IPS-NIHi11 (cell line): ENCODE results near the gene BMP2K.
A peak's percentile ranks its signal among the peaks of the same experiment; 100 is the strongest.

ENCODE experiments used
- DNase-seq: peaks from one replicate; pipeline ENCODE4 v3.0.0; 2012; ENCODE audit warnings: mixed read lengths, low spot score

The BMP2K gene

DNA sequence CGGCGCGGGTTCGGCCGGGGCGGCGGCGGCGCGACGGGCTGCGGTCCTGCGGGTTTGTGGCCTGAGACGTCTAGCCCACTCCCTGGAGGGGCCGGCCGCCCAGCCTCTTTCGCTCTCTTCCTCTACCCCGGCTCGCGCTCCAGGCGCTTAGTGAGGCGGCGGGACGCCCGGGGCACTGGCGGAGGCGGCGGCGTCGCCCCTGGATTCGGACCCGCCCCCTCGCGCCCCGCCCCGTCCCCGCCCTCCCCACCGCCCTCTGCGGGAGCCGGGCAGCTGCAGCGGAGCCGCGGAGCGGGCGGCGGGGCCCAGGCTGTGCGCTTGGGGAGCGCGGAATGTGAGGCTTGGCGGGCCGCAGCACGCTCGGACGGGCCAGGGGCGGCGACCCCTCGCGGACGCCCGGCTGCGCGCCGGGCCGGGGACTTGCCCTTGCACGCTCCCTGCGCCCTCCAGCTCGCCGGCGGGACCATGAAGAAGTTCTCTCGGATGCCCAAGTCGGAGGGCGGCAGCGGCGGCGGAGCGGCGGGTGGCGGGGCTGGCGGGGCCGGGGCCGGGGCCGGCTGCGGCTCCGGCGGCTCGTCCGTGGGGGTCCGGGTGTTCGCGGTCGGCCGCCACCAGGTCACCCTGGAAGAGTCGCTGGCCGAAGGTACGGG lies at the start of gene BMP2K:
Gene BMP2K (plus strand): TSS at position 272 of the 650 bp plus-strand sequence. CDS start 194 bp downstream, at position 466.
- peak; percentile 94 for DNase-seq

- DNase-seq: no peak
Observed at GRCh38 chr4:78726546-78726945, 49.6 kb upstream of the BMP2K start.

GRCh38 chr4:78732332-78733104 lies 43.6 kb upstream of the BMP2K start:
- no peak for DNase-seq

- no peak for DNase-seq
Observed at GRCh38 chr4:78734441-78735162, 41.5 kb upstream of the BMP2K start.

DNA sequence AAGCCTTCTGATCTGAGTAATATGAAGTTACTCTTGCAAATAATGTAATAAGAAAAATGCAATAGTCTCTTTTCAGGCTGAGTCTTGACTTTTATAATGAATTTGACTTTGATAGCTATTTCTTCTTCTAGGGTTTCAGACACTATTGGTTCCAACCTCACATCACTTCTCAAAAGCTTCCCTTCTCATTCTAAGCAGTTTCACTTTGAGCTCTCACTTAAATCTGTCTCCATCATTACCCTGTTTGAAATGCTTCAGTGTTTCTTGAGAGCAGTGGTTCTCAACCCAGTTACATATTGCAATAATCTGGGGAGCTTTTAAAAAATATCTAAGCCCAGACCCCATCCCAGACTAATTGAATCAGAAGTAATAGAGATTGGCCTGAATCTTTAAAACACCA lies 40.5 kb upstream of the BMP2K start:
- DNase-seq: no peak

DNA sequence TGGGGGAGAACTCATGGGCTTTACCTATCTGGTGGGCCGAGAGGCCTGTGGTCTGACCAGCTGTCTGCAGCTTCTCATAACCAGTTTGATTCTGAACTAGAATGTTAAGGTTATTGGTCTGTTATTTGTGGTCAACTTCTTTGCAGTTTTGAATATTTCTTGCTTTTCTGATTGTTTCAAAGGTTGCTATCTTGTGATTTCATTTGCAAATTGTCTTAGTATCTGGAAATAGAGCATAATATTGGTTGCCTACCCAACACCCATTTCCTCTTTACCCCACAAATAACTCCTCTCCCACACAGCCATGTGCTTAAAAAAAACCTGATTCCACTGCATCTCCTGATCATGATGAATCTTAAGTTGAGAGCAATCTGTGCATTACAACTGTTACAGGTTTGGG lies 39.1 kb upstream of the BMP2K start:
- DNase-seq: no peak

GRCh38 chr4:78737973-78738372 lies 38.2 kb upstream of the BMP2K start:
- DNase-seq: no peak

GRCh38 chr4:78742300-78742699 lies 33.9 kb upstream of the BMP2K start:
- no peak for DNase-seq

GRCh38 chr4:78747475-78747922 lies 28.7 kb upstream of the BMP2K start:
- DNase-seq: no peak

GRCh38 chr4:78748381-78748780 lies 27.8 kb upstream of the BMP2K start:
- DNase-seq: no peak

- DNase-seq: no peak
Observed at GRCh38 chr4:78749258-78749971, 26.7 kb upstream of the BMP2K start.

GRCh38 chr4:78749972-78750727 lies 26.0 kb upstream of the BMP2K start:
- DNase-seq: no peak

DNA sequence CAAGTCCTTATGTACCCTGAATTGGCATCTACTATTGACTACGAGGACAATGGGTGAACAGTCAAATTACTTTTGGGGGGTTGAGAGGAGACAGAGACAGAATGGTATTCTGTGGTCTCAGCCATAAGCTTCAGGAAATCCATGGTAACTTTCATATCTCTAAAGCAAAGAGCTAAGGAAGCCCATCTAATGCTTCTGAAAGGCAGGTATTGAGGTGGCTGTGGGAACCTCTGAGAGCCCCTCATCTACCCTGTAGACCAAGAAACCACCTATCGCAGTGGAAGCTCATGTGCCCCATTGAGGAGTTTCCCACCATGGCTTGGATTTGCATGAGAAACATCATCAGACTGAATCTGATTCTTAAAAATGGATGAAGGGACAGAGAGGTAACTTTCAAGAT lies 23.1 kb upstream of the BMP2K start:
- DNase-seq: no peak

- DNase-seq: no peak
Observed at GRCh38 chr4:78754872-78755271, 21.3 kb upstream of the BMP2K start.

GRCh38 chr4:78756137-78756536 lies 20.0 kb upstream of the BMP2K start:
- no peak for DNase-seq

GRCh38 chr4:78756776-78757175 lies 19.4 kb upstream of the BMP2K start:
- no peak for DNase-seq

DNA sequence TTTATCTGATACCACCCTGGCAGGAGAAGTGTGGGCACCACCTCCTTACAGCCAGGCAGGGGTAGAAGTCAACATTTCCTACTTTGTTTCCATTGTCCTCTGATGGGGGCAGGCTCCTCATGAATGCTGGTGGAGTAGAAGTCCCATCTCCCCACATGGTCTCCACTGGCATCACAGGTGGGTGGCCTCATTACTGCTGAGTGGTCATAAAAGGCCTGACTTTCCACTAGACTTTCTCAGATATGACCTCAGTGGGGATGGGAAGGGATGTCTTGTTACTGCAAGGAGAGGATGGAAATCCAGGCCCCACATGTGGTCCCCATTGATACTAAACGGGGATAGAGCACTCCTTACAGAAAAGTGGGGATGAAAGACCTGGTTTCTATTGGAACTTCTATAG lies 18.6 kb upstream of the BMP2K start:
- DNase-seq: no peak

DNA sequence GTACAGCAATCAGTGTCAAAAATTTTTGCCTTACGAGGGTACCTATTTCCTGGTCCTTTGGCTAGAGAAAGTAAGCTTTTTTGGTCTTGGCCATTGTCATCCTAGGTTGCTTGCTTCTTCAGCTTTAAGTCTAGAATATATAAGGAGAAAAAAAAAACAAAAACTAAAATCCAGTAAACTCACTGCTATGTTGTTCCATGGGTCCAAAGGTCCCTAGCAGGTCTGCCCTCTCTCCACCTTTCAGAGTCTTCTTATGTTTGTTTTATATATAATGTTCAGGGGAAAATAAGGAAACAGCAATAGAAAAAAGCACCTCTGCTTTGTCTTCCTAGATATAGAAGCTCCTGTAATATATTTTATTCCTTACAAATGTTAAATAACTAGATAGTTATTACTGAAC lies 18.1 kb upstream of the BMP2K start:
- DNase-seq: no peak

- DNase-seq: no peak
Observed at GRCh38 chr4:78762529-78762928, 13.6 kb upstream of the BMP2K start.

GRCh38 chr4:78763251-78763650 lies 12.9 kb upstream of the BMP2K start:
- no peak for DNase-seq

DNA sequence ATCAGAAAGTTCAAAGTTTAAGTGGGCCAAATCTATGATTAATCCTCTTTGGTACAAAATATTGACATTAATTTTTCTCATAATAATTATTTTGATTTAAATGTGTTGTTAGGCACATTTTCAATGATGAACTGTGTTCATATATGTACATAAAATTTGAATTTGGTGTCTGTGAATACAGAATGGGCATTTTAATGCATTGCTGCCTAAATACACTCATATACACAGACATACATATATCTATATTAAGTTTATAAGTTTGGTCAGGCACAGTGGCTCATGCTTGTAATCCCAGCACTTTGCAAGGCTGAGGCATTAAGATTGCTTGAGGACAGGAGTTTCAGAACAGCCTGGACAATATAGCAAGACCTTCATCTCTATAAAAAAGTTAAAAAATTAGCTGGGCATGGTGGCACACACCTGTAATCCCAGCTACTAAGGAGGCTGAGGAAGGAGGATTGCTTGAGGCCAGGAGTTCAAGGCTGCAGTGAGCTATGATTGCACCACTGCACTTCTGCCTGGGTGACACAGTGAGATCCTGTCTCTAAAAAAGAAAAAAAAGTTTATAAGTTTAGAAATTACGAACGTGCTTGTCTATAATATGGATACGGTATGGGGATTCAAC lies 12.3 kb upstream of the BMP2K start:
- no peak for DNase-seq
